Daoy (cell line): Measurements from ENCODE around the gene MECP2. TPM values are rescaled to one million over a fixed set of nuclear protein-coding genes. Genes with fewer than 3 reads are reported as not detected.

Experiments
- DNase-seq: peaks from one replicate; pipeline ENCODE4 v3.0.0-alpha.2; 2015; ENCODE audit warnings: low read depth
- total RNA-seq: library from RNA; depleted of rRNA; stranded (reverse); fragments of >200 nt; shearing (Covaris generic); gene quantifications from 2 replicates; pipeline ENCODE4 v1.2.3, GENCODE V29; 2014

MECP2 gene
- total RNA-seq, 1 experiment from 2014 or later: 14.2 TPM

- no peak for DNase-seq
These were observed 35.7 kb downstream of the MECP2 start for GRCh38 chrX:154061801-154062200.

GRCh38 chrX:154059729-154060245 lies 37.7 kb downstream of the MECP2 start:
- DNase-seq: no peak

GRCh38 chrX:154059231-154059630 lies 38.3 kb downstream of the MECP2 start:
- DNase-seq: no peak

- DNase-seq: no peak
These were observed 39.1 kb downstream of the MECP2 start for GRCh38 chrX:154058214-154058997.

GRCh38 chrX:154057791-154058190 lies 39.7 kb downstream of the MECP2 start:
- DNase-seq: no peak

GRCh38 chrX:154056770-154057241 lies 40.7 kb downstream of the MECP2 start:
- no peak for DNase-seq

GRCh38 chrX:154051201-154051810 lies 46.2 kb downstream of the MECP2 start:
- peak; percentile 37 for DNase-seq

GRCh38 chrX:154050113-154050495 lies 47.4 kb downstream of the MECP2 start:
- no peak for DNase-seq

GRCh38 chrX:154049209-154050112 lies 48.1 kb downstream of the MECP2 start:
- DNase-seq: no peak

GRCh38 chrX:154048398-154048797 lies 49.1 kb downstream of the MECP2 start:
- DNase-seq: no peak

GRCh38 chrX:154046940-154047610 lies 50.4 kb downstream of the MECP2 start:
- no peak for DNase-seq

GRCh38 chrX:154046031-154046781 lies 51.3 kb downstream of the MECP2 start:
- DNase-seq: peak; percentile 55

- DNase-seq: no peak
These were observed 53.4 kb downstream of the MECP2 start for GRCh38 chrX:154044091-154044490.

- DNase-seq: peak; percentile 42
These were observed 54.3 kb downstream of the MECP2 start for GRCh38 chrX:154043003-154043763.

GRCh38 chrX:154040863-154041262 lies 56.7 kb downstream of the MECP2 start:
- DNase-seq: no peak

- no peak for DNase-seq
These were observed 57.2 kb downstream of the MECP2 start for GRCh38 chrX:154040307-154040756.

- DNase-seq: no peak
These were observed 57.9 kb downstream of the MECP2 start for GRCh38 chrX:154039577-154039976.

GRCh38 chrX:154038656-154039055 lies 58.9 kb downstream of the MECP2 start:
- DNase-seq: no peak

- no peak for DNase-seq
These were observed 59.8 kb downstream of the MECP2 start for GRCh38 chrX:154037754-154038153.

GRCh38 chrX:154036513-154036912 lies 61.0 kb downstream of the MECP2 start:
- no peak for DNase-seq
